Vagina (tissue), 2 donors: ENCODE measurements around the gene HYCC1. TPM values are rescaled to one million over a fixed set of nuclear protein-coding genes. Genes with fewer than 3 reads are reported as not detected.

Experiments
- DNase-seq, 2 donors: peaks; one replicate each; pipeline ENCODE4 v3.0.0-alpha.2; 2017; ENCODE audit errors: extremely low spot score in 2 of 2
- H3K27ac ChIP-seq: fragments of 200-600 bp; sonication (generic); one replicate; pipeline ENCODE4 v1.5.1; 2019
- H3K27me3 ChIP-seq: fragments of 200-600 bp; sonication (generic); one replicate; pipeline ENCODE4 v1.5.1; 2019
- H3K36me3 ChIP-seq, 2 donors: fragments of 200-600 bp; sonication (generic); one replicate each; pipeline ENCODE4 v1.5.1; 2017 to 2019
- H3K4me1 ChIP-seq: fragments of 200-600 bp; sonication (generic); one replicate; pipeline ENCODE4 v1.5.1; 2019
- H3K4me3 ChIP-seq, 2 donors: fragments of 200-600 bp; sonication (generic); 1 replicate in 1 of 2; 2 replicates in 1 of 2; pipeline ENCODE4 v1.5.1; 2016 to 2019
- H3K9me3 ChIP-seq: fragments of 200-600 bp; sonication (generic); one replicate; pipeline ENCODE4 v1.5.1; 2019
- CTCF ChIP-seq, 3 experiments: fragments of 450-650 bp in 2 of 3; fragments of 200-600 bp in 1 of 3; sonication (generic) in 1 of 3; IDR thresholded peaks; one replicate each; pipeline ENCODE4 v1.5.1; 2017 to 2019; ENCODE audit warnings: antibody characterized with exemption in 3 of 3, mild to moderate bottlenecking in 2 of 3, moderate library complexity in 2 of 3
- POLR2A ChIP-seq, 2 donors: fragments of 450-650 bp; IDR thresholded peaks; one replicate each; pipeline ENCODE4 v1.6.1; 2017; ENCODE audit warnings: antibody characterized with exemption in 2 of 2, mild to moderate bottlenecking in 2 of 2, moderate library complexity in 2 of 2
- POLR2AphosphoS5 ChIP-seq, 2 donors: sonication (generic); formaldehyde crosslinking; IDR thresholded peaks; one replicate each; pipeline ENCODE4 v1.9.0; 2017; ENCODE audit warnings: antibody characterized with exemption in 2 of 2, mild to moderate bottlenecking in 2 of 2, low read depth in 1 of 2; ENCODE audit not compliant: insufficient read depth in 1 of 2
- intact Hi-C: fragments of 100-400 bp; cut with DNase I; formaldehyde crosslinking; loops from one replicate; pipeline ENCODE4 v1.15.1; 2023
- total RNA-seq: library from RNA; depleted of rRNA; stranded (reverse); fragments of >200 nt; gene quantifications from one replicate; pipeline ENCODE4 v1.2.3, GENCODE V29; 2016

The HYCC1 gene
- total RNA-seq: 23.6 TPM

- Histone ChIP-seq H3K27ac (peak within 1 kb of the TSS; percentile 85), H3K9me3 (no peaks in the 10 kb centered on the region), H3K36me3 (no peaks in the 10 kb centered on the region), H3K27me3 (no peaks in the 10 kb centered on the region), H3K4me1 (peaks cover 33% of the 10 kb centered on the region), H3K4me3 (peak within 1 kb of the TSS; percentile 88 to 95)
- intact Hi-C loops: loop anchor here (5.0 kb wide), 1 partner anchor 162 kb away; no protein-coding TSS in a partner anchor
- TF ChIP-seq POLR2AphosphoS5 (IDR thresholded peaks at IDR 0.05; ENCODE audit: insufficient read depth in 1 of 2, low read depth in 1 of 2): peak; percentile 96 to 99
- TF ChIP-seq CTCF (IDR thresholded peaks at IDR 0.05): peak; percentile 28 to 73 (median 47)
- peak; percentile 98 to 99 for TF ChIP-seq POLR2A (IDR thresholded peaks at IDR 0.05)
- peak; percentile 99 to 100 for DNase-seq
Observed at GRCh38 chr7:23013715-23014649, at the start of gene HYCC1. TSS of gene HYCC1 (minus strand) at chr7:23014130. CDS start at chr7:22991111, 23,019 bp downstream.

GRCh38 chr7:23062452-23062851 lies 48.5 kb upstream of the HYCC1 start:
- no peak for DNase-seq
- TF ChIP-seq POLR2AphosphoS5 (IDR thresholded peaks at IDR 0.05; ENCODE audit: insufficient read depth in 1 of 2, low read depth in 1 of 2) (no peak), CTCF (IDR thresholded peaks at IDR 0.05) (no peak), POLR2A (IDR thresholded peaks at IDR 0.05) (no peak)
- H3K27ac ChIP-seq: no peak overlapping the region
- no peak overlapping the region for H3K4me3 ChIP-seq
- no peaks in the 10 kb centered on the region for H3K36me3 ChIP-seq
- H3K4me1 ChIP-seq: no peaks in the 10 kb centered on the region
- no peaks in the 10 kb centered on the region for H3K27me3 ChIP-seq
- H3K9me3 ChIP-seq: no peaks in the 10 kb centered on the region
- intact Hi-C loops: no loop called here

GRCh38 chr7:23061327-23061726 lies 47.4 kb upstream of the HYCC1 start:
- no peaks in the 10 kb centered on the region for H3K27me3 ChIP-seq
- intact Hi-C loops: no loop called here

GRCh38 chr7:23058408-23059096 lies 44.6 kb upstream of the HYCC1 start:
- Histone ChIP-seq H3K27ac (no peak overlapping the region), H3K4me3 (no peak overlapping the region), H3K9me3 (no peaks in the 10 kb centered on the region), H3K36me3 (no peaks in the 10 kb centered on the region), H3K4me1 (no peaks in the 10 kb centered on the region), H3K27me3 (no peaks in the 10 kb centered on the region)
- TF ChIP-seq CTCF (IDR thresholded peaks at IDR 0.05): no peak
- no peak for TF ChIP-seq POLR2A (IDR thresholded peaks at IDR 0.05)
- TF ChIP-seq POLR2AphosphoS5 (IDR thresholded peaks at IDR 0.05; ENCODE audit: insufficient read depth in 1 of 2, low read depth in 1 of 2): no peak
- DNase-seq: no peak
- intact Hi-C loops: loop anchor here (5.0 kb wide), 1 partner anchor 501 kb away; no protein-coding TSS in a partner anchor

More at GRCh38 chr7:23061327-23061726, 47.4 kb upstream of the HYCC1 start:
- Histone ChIP-seq H3K9me3 (no peaks in the 10 kb centered on the region), H3K4me1 (no peaks in the 10 kb centered on the region), H3K27ac (no peak overlapping the region), H3K4me3 (no peak overlapping the region), H3K36me3 (no peaks in the 10 kb centered on the region)
- DNase-seq: no peak
- no peak for TF ChIP-seq CTCF (IDR thresholded peaks at IDR 0.05)
- no peak for TF ChIP-seq POLR2AphosphoS5 (IDR thresholded peaks at IDR 0.05; ENCODE audit: insufficient read depth in 1 of 2, low read depth in 1 of 2)
- TF ChIP-seq POLR2A (IDR thresholded peaks at IDR 0.05): no peak
